K562 (cell line): Measurements from ENCODE around the gene HIVEP3. TPM values are rescaled to one million over a fixed set of nuclear protein-coding genes. Genes with fewer than 3 reads are reported as not detected.

Experiments
- ATAC-seq: fragments of 200-7000 bp; cut with Tn5 transposase; 3 replicates; pipeline ENCODE4 v1.9.1; 2020; ENCODE audit warnings: moderate library complexity
- BruUV-seq: library from RNA; stranded (reverse); fragments of 400-500 nt; replicated peaks from 2 replicates; lab custom pipeline; 2021; lab: Mats Ljungman, UMichigan
- CTCF ChIA-PET: fragments of 300-600 bp; formaldehyde crosslinking; extraction: SDS; loops from one replicate; lab custom pipeline; 2021; ENCODE audit warnings: low intra/inter-chr PET ratio; lab: Yijun Ruan, JAX
- POLR2A ChIA-PET: fragments of 300-600, 350-650 bp; sonication (Branson Sonifier 250); formaldehyde crosslinking; extraction: SDS; loops from one replicate; lab custom pipeline; 2021; ENCODE audit warnings: antibody characterized with exemption, inconsistent platforms; lab: Yijun Ruan, JAX
- DNase-seq, 4 experiments: peaks; one replicate each; pipeline versions ENCODE4 v3.0.0 to v3.0.0-alpha.2; 2011 to 2018; ENCODE audit warnings: low spot score in 3 of 4, mixed read lengths in 3 of 4; ENCODE audit errors: extremely low read depth in 1 of 4
- FAIRE-seq: peaks from 2 replicates; lab custom pipeline; 2011; peaks lifted over from hg19 to GRCh38; lab: Jason Lieb, UNC
- H2AFZ ChIP-seq: 2 replicates; pipeline ENCODE4 v1.6.0; 2011; ENCODE audit warnings: low read depth, low read length, control low read depth, inconsistent platforms
- H3K27ac ChIP-seq: fragments of 200-600 bp; 3 replicates; pipeline ENCODE4 v1.8.0; 2011; ENCODE audit warnings: low read depth, mild to moderate bottlenecking, control low read depth, inconsistent platforms, low read length, moderate library complexity, mixed read lengths; ENCODE audit errors: extremely low read depth
- H3K27me3 ChIP-seq, 2 experiments: fragments of 300-600 bp in 1 of 2; 2 replicates in 1 of 2; 3 replicates in 1 of 2; pipeline versions ENCODE4 v1.6.0 to v1.8.0; 2011; ENCODE audit warnings: inconsistent platforms in 2 of 2, low read length in 2 of 2, mild to moderate bottlenecking in 1 of 2, mixed read lengths in 1 of 2, moderate library complexity in 1 of 2; ENCODE audit not compliant: control insufficient read depth in 2 of 2, insufficient read depth in 2 of 2
- H3K36me3 ChIP-seq: fragments of 300-600 bp; 3 replicates; pipeline ENCODE4 v1.8.0; 2011; ENCODE audit warnings: mild to moderate bottlenecking, low read length, inconsistent platforms; ENCODE audit not compliant: control insufficient read depth, insufficient read depth
- H3K4me1 ChIP-seq, 2 experiments: fragments of 200-600 bp in 1 of 2; replicated peaks in 1 of 2; 2 replicates in 1 of 2; 3 replicates in 1 of 2; pipeline versions ENCODE4 v1.5.1 to v1.8.0; 2011; ENCODE audit warnings: inconsistent platforms in 2 of 2, low read length in 2 of 2, mild to moderate bottlenecking in 1 of 2, mixed read lengths in 1 of 2, moderate library complexity in 1 of 2; ENCODE audit not compliant: control insufficient read depth in 2 of 2, insufficient read depth in 2 of 2
- H3K4me2 ChIP-seq: 2 replicates; pipeline ENCODE4 v1.6.1; 2011; ENCODE audit warnings: low read length, control low read depth, inconsistent platforms, mixed read lengths; ENCODE audit not compliant: insufficient read depth
- H3K4me3 ChIP-seq: fragments of 200-600 bp; sonication (generic), shearing (Covaris generic); 2 replicates; pipeline ENCODE4 v1.5.1; 2016; ENCODE audit warnings: control low read depth, inconsistent platforms
- H3K79me2 ChIP-seq: fragments of 200-600 bp; 3 replicates; pipeline ENCODE4 v1.8.0; 2011; ENCODE audit warnings: low read length, inconsistent platforms; ENCODE audit not compliant: control insufficient read depth, insufficient read depth
- H3K9ac ChIP-seq, 2 experiments: 2 replicates each; pipeline versions ENCODE4 v1.6.0 to v1.6.1; 2011; ENCODE audit warnings: low read depth in 2 of 2, low read length in 2 of 2, control low read depth in 1 of 2, inconsistent platforms in 1 of 2, mild to moderate bottlenecking in 1 of 2, mixed read lengths in 1 of 2; ENCODE audit not compliant: insufficient read depth in 1 of 2
- H3K9me1 ChIP-seq: one replicate; pipeline ENCODE4 v1.6.0; 2011; ENCODE audit warnings: inconsistent platforms, mild to moderate bottlenecking, low read length, moderate library complexity; ENCODE audit not compliant: control insufficient read depth, insufficient read depth
- H3K9me3 ChIP-seq: replicated peaks from 2 replicates; pipeline ENCODE4 v1.5.1; 2011; ENCODE audit warnings: low read depth, low read length, inconsistent platforms; ENCODE audit not compliant: control insufficient read depth, insufficient read depth
- H4K20me1 ChIP-seq: replicated peaks from 2 replicates; pipeline ENCODE4 v1.6.1; 2011; ENCODE audit warnings: low read length, inconsistent platforms, mixed read lengths; ENCODE audit not compliant: control insufficient read depth, insufficient read depth
- ARID3A ChIP-seq: IDR thresholded peaks from 2 replicates; pipeline ENCODE4 v1.6.1; 2012; ENCODE audit warnings: low read depth, low read length, improper control_type of control experiment, borderline replicate concordance
- CBX1 ChIP-seq: sonication (generic); IDR thresholded peaks from 2 replicates; pipeline ENCODE4 v1.6.1; 2016; ENCODE audit warnings: antibody characterized with exemption, low read depth, mild to moderate bottlenecking
- ESRRB ChIP-seq: fragments of 250-450 bp; sonication (Bioruptor Pico); IDR thresholded peaks from 2 replicates; pipeline ENCODE4 v1.5.0; 2020; ENCODE audit warnings: mild to moderate bottlenecking, moderate library complexity, borderline replicate concordance
- ETV5 ChIP-seq: sonication (generic); formaldehyde crosslinking; IDR thresholded peaks from 2 replicates; pipeline ENCODE4 v1.4.0; 2020; ENCODE audit warnings: low read depth, mild to moderate bottlenecking, missing genetic modification reagents
- FIP1L1 ChIP-seq: fragments of 200-400 bp; formaldehyde crosslinking; IDR thresholded peaks from 2 replicates; pipeline ENCODE4 v1.6.1; 2018; ENCODE audit warnings: mild to moderate bottlenecking, low read depth, low read length; ENCODE audit not compliant: poor library complexity, severe bottlenecking
- HDAC3 ChIP-seq: fragments of 450-650 bp; IDR thresholded peaks from 2 replicates; pipeline ENCODE4 v1.6.1; 2018; ENCODE audit warnings: borderline replicate concordance, mild to moderate bottlenecking, moderate library complexity; ENCODE audit not compliant: partially characterized antibody
- NFXL1 ChIP-seq: fragments of 450-650 bp; formaldehyde crosslinking; IDR thresholded peaks from 2 replicates; pipeline ENCODE4 v1.4.0; 2021; ENCODE audit warnings: mild to moderate bottlenecking
- NUFIP1 ChIP-seq: fragments of 450-650 bp; IDR thresholded peaks from 2 replicates; pipeline ENCODE4 v1.6.1; 2018; ENCODE audit not compliant: partially characterized antibody
- ZNF780A ChIP-seq: fragments of 250-450 bp; sonication (Bioruptor Pico); IDR thresholded peaks from 2 replicates; pipeline ENCODE4 v1.5.0; 2021; ENCODE audit warnings: mild to moderate bottlenecking
- WGBS: fragments of 100-300 bp; shearing (Covaris generic); methylation state at CpG from one replicate; pipeline ENCODE4 v1.1.6; 2016; ENCODE audit warnings: low coverage, mixed read lengths; ENCODE audit not compliant: insufficient coverage; ENCODE audit errors: missing lambda C conversion rate; 5-methylcytosine and 5-hydroxymethylcytosine counted together
- in situ Hi-C: fragments of 300-500 bp; cut with MboI; formaldehyde crosslinking; loops from 4 replicates; pipeline ENCODE4 v1.15.0; 2018; ENCODE audit warnings: inconsistent platforms, mixed read lengths
- intact Hi-C: fragments of 100-400 bp; cut with micrococcal nuclease; formaldehyde crosslinking; loops from 2 replicates; pipeline ENCODE4 v1.14.2; 2022
- polyA plus RNA-seq, 8 experiments: library from polyadenylated mRNA; depleted of rRNA in 4 of 8; stranded (reverse) in 5 of 8; unstranded in 3 of 8; fragments of >200 nt; fragmentation: Nextera tagmentation in 2 of 8; fragmentation: Illumina TruSeq in 1 of 8; extraction: Ambion mirVana in 2 of 8; extraction: Trizol in 1 of 8; gene quantifications; 2 replicates each; pipeline versions ENCODE4 v1.2.1 to v1.2.3, GENCODE V29; 2011 to 2014; ENCODE audit warnings: inconsistent platforms in 1 of 8, missing spikeins in 1 of 8
- total RNA-seq, 7 experiments: library from RNA; depleted of rRNA in 6 of 7; stranded (reverse); fragments of >200 nt in 6 of 7; fragmentation: Illumina TruSeq in 2 of 7; extraction: Trizol in 2 of 7; gene quantifications; 2 replicates each; pipeline versions ENCODE4 v1.2.1 to v1.2.3, GENCODE V29; 2011 to 2021; ENCODE audit warnings: low replicate concordance in 1 of 7

The HIVEP3 gene
- total and polyA plus RNA-seq, 9 of the 15 experiments (the other 6 are each of a cell fraction or from before 2014, with no cell fraction given), result 0.09 to 0.58 (median 0.34) TPM; not detected in 1

DNA sequence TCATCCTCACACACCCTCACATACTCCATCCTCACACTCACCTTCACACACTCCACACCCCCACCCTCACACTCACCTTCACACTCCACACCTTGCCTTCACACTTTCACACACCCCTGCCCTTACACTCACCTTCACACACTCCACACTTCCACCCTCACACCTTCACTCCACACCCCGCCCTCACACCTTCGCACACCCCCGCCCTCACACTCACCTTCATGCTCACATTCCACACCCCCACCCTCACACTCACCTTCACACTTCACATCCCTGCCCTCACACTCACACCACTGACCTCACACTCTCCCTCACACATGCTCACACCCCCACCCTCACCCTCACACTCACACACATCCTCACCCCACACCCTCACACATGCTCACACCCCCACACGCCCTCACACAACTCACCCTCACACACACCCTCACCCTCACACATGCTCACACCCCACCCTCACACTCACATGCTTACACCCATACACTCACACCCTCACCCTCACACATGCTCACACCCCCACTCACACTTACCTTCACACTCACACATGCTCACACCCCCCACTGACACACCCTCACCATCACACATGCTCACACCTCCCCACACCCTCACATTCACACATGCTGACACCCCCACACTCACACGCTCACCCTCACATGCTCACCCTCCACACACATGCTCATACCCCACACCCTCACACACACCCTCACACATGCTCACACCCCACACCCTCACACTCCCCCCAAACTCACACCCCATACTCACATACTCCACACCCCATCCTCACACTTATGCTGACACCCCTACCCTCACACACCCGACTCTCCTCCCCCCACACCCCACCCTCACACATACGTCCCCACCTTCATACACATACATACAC is 389.8 kb downstream of the HIVEP3 start:
- FAIRE-seq, result no peak
- no peak overlapping the region for H3K27ac ChIP-seq
- H2AFZ ChIP-seq, result no peak overlapping the region
- WGBS, result 6% methylated on average over 2 of the region's 7 CpGs
- no peak overlapping the region for H3K9ac ChIP-seq
- H4K20me1 ChIP-seq, result no peaks in the 10 kb centered on the region; the same call in 1 of the 2 replicates
- TF ChIP-seq ZNF780A (CRISPR knock-in tag) (no peak), ESRRB (CRISPR knock-in tag) (no peak), ARID3A (no peak), ETV5 (CRISPR knock-in tag) (no peak), HDAC3 (no peak), FIP1L1 (no peak), NUFIP1 (no peak), CBX1 (no peak), NFXL1 (CRISPR knock-in tag) (no peak)
- no TSS peak for BruUV-seq
- no peak overlapping the region for H3K4me2 ChIP-seq
- POLR2A ChIA-PET, result no interaction called here
- no peak overlapping the region for H3K4me3 ChIP-seq
- CTCF ChIA-PET, result interaction anchor here (1.4 kb wide), 1 partner anchor 261 kb away, joined by 5 read pairs; no protein-coding TSS in a partner anchor
- ATAC-seq, result no peak
- in situ Hi-C loops (no loop called here), intact Hi-C loops (no loop called here)
- no peak for DNase-seq
- H3K9me3 ChIP-seq, result no peaks in the 10 kb centered on the region; the same call in 1 of the 2 replicates
- peaks cover 0 to 24% of the 10 kb centered on the region in 2 experiments; a peak in 3 of 5 replicates for H3K27me3 ChIP-seq
- H3K79me2 ChIP-seq, result no peaks in the 10 kb centered on the region
- H3K4me1 ChIP-seq, result no peaks in the 10 kb centered on the region
- H3K9me1 ChIP-seq, result no peaks in the 10 kb centered on the region
- H3K36me3 ChIP-seq, result no peaks in the 10 kb centered on the region
